Glomerular endothelial cell (primary cell): Measurements from ENCODE around the gene KTN1. TPM values are rescaled to one million over a fixed set of nuclear protein-coding genes. Genes with fewer than 3 reads are reported as not detected.

ENCODE experiments used
- total RNA-seq: library from RNA; depleted of rRNA; stranded (reverse); fragments of >200 nt; gene quantifications from 2 replicates; pipeline ENCODE4 v1.2.3, GENCODE V29; 2015

Gene KTN1
- total RNA-seq, 1 donor from 2014 or later = 94.2 TPM

Other genes starting within 250 kb of the KTN1 start
- 8.0 and 9.0 TPM in 2 replicates for gene ATG14, start 168.4 kb upstream of the KTN1 start, total RNA-seq
- not detected in 2 replicates for gene TBPL2, start 139.6 kb upstream of the KTN1 start, total RNA-seq